DOHH2 (cell line): Measurements from ENCODE around the gene PLPP3.

Experiments used
- EZH2phosphoT487 ChIP-seq: fragments of 200-600 bp; sonication (generic); IDR thresholded peaks from 2 replicates; pipeline ENCODE4 v1.6.1; 2017; ENCODE audit warnings: borderline replicate concordance, mild to moderate bottlenecking, antibody characterized with exemption, low read length, moderate library complexity, mixed read lengths
- TF ChIP-seq, protein P1 (sequence below): fragments of 200-600 bp; sonication (generic); IDR thresholded peaks from one replicate; pipeline ENCODE4 v1.5.1; 2014; ENCODE audit warnings: antibody characterized with exemption, mild to moderate bottlenecking, low read depth, low read length; ENCODE audit not compliant: poor library complexity, severe bottlenecking

DNA sequence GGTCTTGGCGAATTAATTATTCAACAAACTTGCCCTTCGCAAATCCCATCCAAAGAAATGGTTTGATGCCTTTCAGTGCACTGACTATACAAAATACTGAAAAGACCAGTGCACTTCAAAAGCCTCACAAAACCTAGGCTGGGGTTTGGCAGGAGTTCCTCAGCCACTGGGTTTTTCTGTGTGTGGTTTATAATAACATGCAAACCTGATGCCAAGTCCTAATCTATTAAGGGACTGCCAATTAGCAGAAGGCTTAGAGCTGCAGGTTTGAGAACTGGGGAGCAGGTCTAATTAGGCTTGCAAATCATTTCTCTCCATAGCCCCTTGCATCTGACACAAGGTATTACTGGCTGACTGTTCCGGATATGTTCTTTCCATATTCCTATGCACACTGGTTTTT, 27.7 kb downstream of the PLPP3 start:
- TF ChIP-seq, protein P1, sequence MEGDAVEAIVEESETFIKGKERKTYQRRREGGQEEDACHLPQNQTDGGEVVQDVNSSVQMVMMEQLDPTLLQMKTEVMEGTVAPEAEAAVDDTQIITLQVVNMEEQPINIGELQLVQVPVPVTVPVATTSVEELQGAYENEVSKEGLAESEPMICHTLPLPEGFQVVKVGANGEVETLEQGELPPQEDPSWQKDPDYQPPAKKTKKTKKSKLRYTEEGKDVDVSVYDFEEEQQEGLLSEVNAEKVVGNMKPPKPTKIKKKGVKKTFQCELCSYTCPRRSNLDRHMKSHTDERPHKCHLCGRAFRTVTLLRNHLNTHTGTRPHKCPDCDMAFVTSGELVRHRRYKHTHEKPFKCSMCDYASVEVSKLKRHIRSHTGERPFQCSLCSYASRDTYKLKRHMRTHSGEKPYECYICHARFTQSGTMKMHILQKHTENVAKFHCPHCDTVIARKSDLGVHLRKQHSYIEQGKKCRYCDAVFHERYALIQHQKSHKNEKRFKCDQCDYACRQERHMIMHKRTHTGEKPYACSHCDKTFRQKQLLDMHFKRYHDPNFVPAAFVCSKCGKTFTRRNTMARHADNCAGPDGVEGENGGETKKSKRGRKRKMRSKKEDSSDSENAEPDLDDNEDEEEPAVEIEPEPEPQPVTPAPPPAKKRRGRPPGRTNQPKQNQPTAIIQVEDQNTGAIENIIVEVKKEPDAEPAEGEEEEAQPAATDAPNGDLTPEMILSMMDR, result no peak
- TF ChIP-seq EZH2phosphoT487, result no peak
